ENCODE data around the gene CBX4.

Gene CBX4

GRCh38 chr17:79826841-79827578 is 12.2 kb downstream of the CBX4 start:
- DNase-seq, result no peak

- no peak for DNase-seq
Measured at GRCh38 chr17:79826204-79826680, 13.0 kb downstream of the CBX4 start.

- DNase-seq, result no peak
Measured at GRCh38 chr17:79825580-79825921, 13.7 kb downstream of the CBX4 start.

GRCh38 chr17:79824893-79825579 is 14.2 kb downstream of the CBX4 start:
- DNase-seq, result no peak

- no peak for DNase-seq
Measured at GRCh38 chr17:79824234-79824633, 15.0 kb downstream of the CBX4 start.

GRCh38 chr17:79822583-79823124 is 16.6 kb downstream of the CBX4 start:
- no peak for DNase-seq

- DNase-seq, result no peak
Measured at GRCh38 chr17:79821331-79822095, 17.7 kb downstream of the CBX4 start.

- no peak for DNase-seq
Measured at GRCh38 chr17:79820959-79821330, 18.3 kb downstream of the CBX4 start.

- DNase-seq, result no peak
Measured at GRCh38 chr17:79819534-79820276, 19.5 kb downstream of the CBX4 start.

- no peak for DNase-seq
Measured at GRCh38 chr17:79819085-79819484, 20.2 kb downstream of the CBX4 start.

- DNase-seq, result no peak
Measured at GRCh38 chr17:79818026-79818758, 21.0 kb downstream of the CBX4 start.

- DNase-seq, result no peak
Measured at GRCh38 chr17:79815836-79816461, 23.3 kb downstream of the CBX4 start.

GRCh38 chr17:79814974-79815835 is 24.0 kb downstream of the CBX4 start:
- DNase-seq, result no peak

- DNase-seq, result no peak
Measured at GRCh38 chr17:79814127-79814973, 24.9 kb downstream of the CBX4 start.

GRCh38 chr17:79813297-79814126 is 25.7 kb downstream of the CBX4 start:
- no peak for DNase-seq

GRCh38 chr17:79812353-79813258 is 26.6 kb downstream of the CBX4 start:
- no peak for DNase-seq

- DNase-seq, result no peak
Measured at GRCh38 chr17:79811868-79812352, 27.3 kb downstream of the CBX4 start.

Measured in activated CD4-positive, alpha-beta T cell treated with anti-CD3 and anti-CD28 coated beads, Interleukin-2, amount 50 U/mL, for 48 hours (primary cell).